ENCODE data around the gene GMPPA. TPM values are rescaled to one million over a fixed set of nuclear protein-coding genes. Genes with fewer than 3 reads are reported as not detected.
A peak's percentile ranks its signal among the peaks of the same experiment; 100 is the strongest.

GMPPA gene
- polyA plus RNA-seq, 1 donor (not counting 4 experiments of a cell fraction or from before 2014, with no cell fraction given) = 50.6 TPM

DNA sequence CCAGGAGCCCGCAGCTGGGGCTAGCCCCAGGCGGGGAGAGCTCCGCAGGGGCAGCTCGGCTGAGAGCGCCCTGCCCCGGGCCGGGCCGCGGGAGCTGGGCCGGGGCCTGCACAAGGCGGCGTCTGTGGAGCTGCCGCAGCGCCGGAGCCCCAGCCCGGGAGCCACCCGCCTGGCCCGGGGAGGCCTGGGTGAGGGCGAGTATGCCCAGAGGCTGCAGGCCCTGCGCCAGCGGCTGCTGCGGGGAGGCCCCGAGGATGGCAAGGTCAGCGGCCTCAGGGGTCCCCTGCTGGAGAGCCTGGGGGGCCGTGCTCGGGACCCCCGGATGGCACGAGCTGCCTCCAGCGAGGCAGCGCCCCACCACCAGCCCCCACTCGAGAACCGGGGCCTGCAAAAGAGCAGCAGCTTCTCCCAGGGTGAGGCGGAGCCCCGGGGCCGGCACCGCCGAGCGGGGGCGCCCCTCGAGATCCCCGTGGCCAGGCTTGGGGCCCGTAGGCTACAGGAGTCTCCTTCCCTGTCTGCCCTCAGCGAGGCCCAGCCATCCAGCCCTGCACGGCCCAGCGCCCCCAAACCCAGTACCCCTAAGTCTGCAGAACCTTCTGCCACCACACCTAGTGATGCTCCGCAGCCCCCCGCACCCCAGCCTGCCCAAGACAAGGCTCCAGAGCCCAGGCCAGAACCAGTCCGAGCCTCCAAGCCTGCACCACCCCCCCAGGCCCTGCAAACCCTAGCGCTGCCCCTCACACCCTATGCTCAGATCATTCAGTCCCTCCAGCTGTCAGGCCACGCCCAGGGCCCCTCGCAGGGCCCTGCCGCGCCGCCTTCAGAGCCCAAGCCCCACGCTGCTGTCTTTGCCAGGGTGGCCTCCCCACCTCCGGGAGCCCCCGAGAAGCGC, 15.0 kb upstream of the GMPPA start:
- no peaks in the 10 kb centered on the region for H4K20me1 ChIP-seq (ENCODE audit: control insufficient read depth, extremely low read depth, insufficient read depth, low read length)
- H3K27me3 ChIP-seq (ENCODE audit: control insufficient read depth, extremely low read depth, insufficient read depth, low read length) = peaks cover 45% of the 10 kb centered on the region
- no peak overlapping the region for H2AFZ ChIP-seq (ENCODE audit: control insufficient read depth, low read length)
- no peaks in the 10 kb centered on the region for H3K9me3 ChIP-seq (ENCODE audit: control insufficient read depth, low read depth, low read length)
- FAIRE-seq (no peak), DNase-seq (ENCODE audit: low read depth, low spot score) (no peak)
- H3K9ac ChIP-seq (ENCODE audit: control insufficient read depth, extremely low read depth, insufficient read depth, low read length) = no peak overlapping the region
- H3K27ac ChIP-seq (ENCODE audit: control insufficient read depth, insufficient read depth, low read length) = no peak overlapping the region
- dilution Hi-C loops (cut with MboI; ENCODE audit: extremely low pct_ligation_motif_present, low sequenced_read_pairs) = no loop called here
- peaks cover 0 to 17% of the 10 kb centered on the region in 2 experiments for H3K36me3 ChIP-seq (ENCODE audit: control insufficient read depth in 2 of 2, extremely low read depth in 1 of 2, insufficient read depth in 2 of 2, low read length in 2 of 2)
- no peak for TF ChIP-seq EZH2 (IDR thresholded peaks at IDR 0.05; ENCODE audit: low read length)
- TF ChIP-seq, protein P1, sequence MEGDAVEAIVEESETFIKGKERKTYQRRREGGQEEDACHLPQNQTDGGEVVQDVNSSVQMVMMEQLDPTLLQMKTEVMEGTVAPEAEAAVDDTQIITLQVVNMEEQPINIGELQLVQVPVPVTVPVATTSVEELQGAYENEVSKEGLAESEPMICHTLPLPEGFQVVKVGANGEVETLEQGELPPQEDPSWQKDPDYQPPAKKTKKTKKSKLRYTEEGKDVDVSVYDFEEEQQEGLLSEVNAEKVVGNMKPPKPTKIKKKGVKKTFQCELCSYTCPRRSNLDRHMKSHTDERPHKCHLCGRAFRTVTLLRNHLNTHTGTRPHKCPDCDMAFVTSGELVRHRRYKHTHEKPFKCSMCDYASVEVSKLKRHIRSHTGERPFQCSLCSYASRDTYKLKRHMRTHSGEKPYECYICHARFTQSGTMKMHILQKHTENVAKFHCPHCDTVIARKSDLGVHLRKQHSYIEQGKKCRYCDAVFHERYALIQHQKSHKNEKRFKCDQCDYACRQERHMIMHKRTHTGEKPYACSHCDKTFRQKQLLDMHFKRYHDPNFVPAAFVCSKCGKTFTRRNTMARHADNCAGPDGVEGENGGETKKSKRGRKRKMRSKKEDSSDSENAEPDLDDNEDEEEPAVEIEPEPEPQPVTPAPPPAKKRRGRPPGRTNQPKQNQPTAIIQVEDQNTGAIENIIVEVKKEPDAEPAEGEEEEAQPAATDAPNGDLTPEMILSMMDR (optimal IDR thresholded peaks at IDR 0.05 in 1 of 3, IDR thresholded peaks at IDR 0.05 in 1 of 3, conservative IDR thresholded peaks at IDR 0.05 in 1 of 3; ENCODE audit: extremely low read depth in 1 of 3, insufficient read depth in 2 of 3, low read length in 3 of 3) = peak in 1 of 3 experiments; percentile 9
- no peaks in the 10 kb centered on the region for H3K79me2 ChIP-seq (ENCODE audit: control insufficient read depth, insufficient read depth, low read length)
- H3K4me3 ChIP-seq (ENCODE audit: control insufficient read depth in 2 of 3, extremely low read depth in 1 of 3, insufficient read depth in 2 of 3, low read depth in 1 of 3, low read length in 3 of 3) = no peak overlapping the region
- H3K4me2 ChIP-seq (ENCODE audit: control insufficient read depth, extremely low read depth, insufficient read depth, low read depth, low read length) = no peak overlapping the region
- H3K4me1 ChIP-seq (ENCODE audit: control insufficient read depth, extremely low read depth, insufficient read depth, low read length) = no peaks in the 10 kb centered on the region
- no peaks in the 10 kb centered on the region for H3K9me1 ChIP-seq (ENCODE audit: control insufficient read depth, extremely low read depth, insufficient read depth, low read length)

DNA sequence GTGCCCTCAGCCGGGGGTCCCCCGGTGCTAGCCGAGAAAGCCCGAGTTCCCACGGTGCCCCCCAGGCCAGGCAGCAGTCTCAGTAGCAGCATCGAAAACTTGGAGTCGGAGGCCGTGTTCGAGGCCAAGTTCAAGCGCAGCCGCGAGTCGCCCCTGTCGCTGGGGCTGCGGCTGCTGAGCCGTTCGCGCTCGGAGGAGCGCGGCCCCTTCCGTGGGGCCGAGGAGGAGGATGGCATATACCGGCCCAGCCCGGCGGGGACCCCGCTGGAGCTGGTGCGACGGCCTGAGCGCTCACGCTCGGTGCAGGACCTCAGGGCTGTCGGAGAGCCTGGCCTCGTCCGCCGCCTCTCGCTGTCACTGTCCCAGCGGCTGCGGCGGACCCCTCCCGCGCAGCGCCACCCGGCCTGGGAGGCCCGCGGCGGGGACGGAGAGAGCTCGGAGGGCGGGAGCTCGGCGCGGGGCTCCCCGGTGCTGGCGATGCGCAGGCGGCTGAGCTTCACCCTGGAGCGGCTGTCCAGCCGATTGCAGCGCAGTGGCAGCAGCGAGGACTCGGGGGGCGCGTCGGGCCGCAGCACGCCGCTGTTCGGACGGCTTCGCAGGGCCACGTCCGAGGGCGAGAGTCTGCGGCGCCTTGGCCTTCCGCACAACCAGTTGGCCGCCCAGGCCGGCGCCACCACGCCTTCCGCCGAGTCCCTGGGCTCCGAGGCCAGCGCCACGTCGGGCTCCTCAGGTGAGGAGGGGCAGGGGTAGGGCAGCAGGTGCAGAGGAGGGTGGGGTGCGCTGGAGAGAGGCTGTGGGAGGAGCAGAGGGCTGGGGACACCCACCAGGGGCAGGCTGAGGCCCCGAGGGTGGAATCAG, 14.1 kb upstream of the GMPPA start:
- dilution Hi-C loops (cut with MboI; ENCODE audit: extremely low pct_ligation_motif_present, low sequenced_read_pairs) = no loop called here
- peaks cover 0 to 15% of the 10 kb centered on the region in 2 experiments for H3K36me3 ChIP-seq (ENCODE audit: control insufficient read depth in 2 of 2, extremely low read depth in 1 of 2, insufficient read depth in 2 of 2, low read length in 2 of 2)
- no peak overlapping the region for H2AFZ ChIP-seq (ENCODE audit: control insufficient read depth, low read length)
- DNase-seq (ENCODE audit: low read depth, low spot score) = no peak
- H3K4me3 ChIP-seq (ENCODE audit: control insufficient read depth in 2 of 3, extremely low read depth in 1 of 3, insufficient read depth in 2 of 3, low read depth in 1 of 3, low read length in 3 of 3) = no peak overlapping the region
- peak; percentile 98 for TF ChIP-seq EZH2 (IDR thresholded peaks at IDR 0.05; ENCODE audit: low read length)
- TF ChIP-seq, protein P1 (optimal IDR thresholded peaks at IDR 0.05 in 1 of 3, IDR thresholded peaks at IDR 0.05 in 1 of 3, conservative IDR thresholded peaks at IDR 0.05 in 1 of 3; ENCODE audit: extremely low read depth in 1 of 3, insufficient read depth in 2 of 3, low read length in 3 of 3) = no peak
- no peaks in the 10 kb centered on the region for H3K4me1 ChIP-seq (ENCODE audit: control insufficient read depth, extremely low read depth, insufficient read depth, low read length)
- no peaks in the 10 kb centered on the region for H3K9me1 ChIP-seq (ENCODE audit: control insufficient read depth, extremely low read depth, insufficient read depth, low read length)
- no peak overlapping the region for H3K9ac ChIP-seq (ENCODE audit: control insufficient read depth, extremely low read depth, insufficient read depth, low read length)
- no peak for FAIRE-seq
- no peaks in the 10 kb centered on the region for H3K79me2 ChIP-seq (ENCODE audit: control insufficient read depth, insufficient read depth, low read length)
- H3K27ac ChIP-seq (ENCODE audit: control insufficient read depth, insufficient read depth, low read length) = no peak overlapping the region
- no peaks in the 10 kb centered on the region for H3K9me3 ChIP-seq (ENCODE audit: control insufficient read depth, low read depth, low read length)
- H3K4me2 ChIP-seq (ENCODE audit: control insufficient read depth, extremely low read depth, insufficient read depth, low read depth, low read length) = peak overlapping the region; percentile 16
- peaks cover 45% of the 10 kb centered on the region for H3K27me3 ChIP-seq (ENCODE audit: control insufficient read depth, extremely low read depth, insufficient read depth, low read length)
- H4K20me1 ChIP-seq (ENCODE audit: control insufficient read depth, extremely low read depth, insufficient read depth, low read length) = no peaks in the 10 kb centered on the region
